ENCODE data around the gene BICRA.
A peak's percentile ranks its signal among the peaks of the same experiment; 100 is the strongest.

The BICRA gene

GRCh38 chr19:47572635-47573034 is 36.3 kb upstream of the BICRA start:
- ATAC-seq, result no peak
- TF ChIP-seq GLIS3 (CRISPR knock-in tag; IDR thresholded peaks at IDR 0.05) (no peak), ZNF565 (CRISPR knock-in tag; conservative IDR thresholded peaks at IDR 0.05; ENCODE audit: low read depth) (no peak)

- TF ChIP-seq TOX (CRISPR knock-in tag; IDR thresholded peaks at IDR 0.05; ENCODE audit: borderline replicate concordance) (no peak), ESRRG (CRISPR knock-in tag; IDR thresholded peaks at IDR 0.05) (no peak), TCF4 (CRISPR knock-in tag; IDR thresholded peaks at IDR 0.05; ENCODE audit: borderline replicate concordance) (no peak), SNAI2 (CRISPR knock-in tag; IDR thresholded peaks at IDR 0.05) (no peak), ARNTL (CRISPR knock-in tag; IDR thresholded peaks at IDR 0.05; ENCODE audit: borderline replicate concordance, low read depth) (no peak), ISL1 (CRISPR knock-in tag; IDR thresholded peaks at IDR 0.05) (no peak), ZFP3 (CRISPR knock-in tag; IDR thresholded peaks at IDR 0.05) (no peak), PATZ1 (CRISPR knock-in tag; IDR thresholded peaks at IDR 0.05; ENCODE audit: borderline replicate concordance) (no peak), CSRNP3 (CRISPR knock-in tag; IDR thresholded peaks at IDR 0.05) (no peak), ZNF70 (CRISPR knock-in tag; IDR thresholded peaks at IDR 0.05) (no peak), OSR1 (CRISPR knock-in tag; IDR thresholded peaks at IDR 0.05) (no peak), CSDC2 (CRISPR knock-in tag; IDR thresholded peaks at IDR 0.05) (no peak), GLIS3 (CRISPR knock-in tag; IDR thresholded peaks at IDR 0.05) (no peak), ZC3H10 (CRISPR knock-in tag; IDR thresholded peaks at IDR 0.05) (no peak)
- TF ChIP-seq, protein P1, sequence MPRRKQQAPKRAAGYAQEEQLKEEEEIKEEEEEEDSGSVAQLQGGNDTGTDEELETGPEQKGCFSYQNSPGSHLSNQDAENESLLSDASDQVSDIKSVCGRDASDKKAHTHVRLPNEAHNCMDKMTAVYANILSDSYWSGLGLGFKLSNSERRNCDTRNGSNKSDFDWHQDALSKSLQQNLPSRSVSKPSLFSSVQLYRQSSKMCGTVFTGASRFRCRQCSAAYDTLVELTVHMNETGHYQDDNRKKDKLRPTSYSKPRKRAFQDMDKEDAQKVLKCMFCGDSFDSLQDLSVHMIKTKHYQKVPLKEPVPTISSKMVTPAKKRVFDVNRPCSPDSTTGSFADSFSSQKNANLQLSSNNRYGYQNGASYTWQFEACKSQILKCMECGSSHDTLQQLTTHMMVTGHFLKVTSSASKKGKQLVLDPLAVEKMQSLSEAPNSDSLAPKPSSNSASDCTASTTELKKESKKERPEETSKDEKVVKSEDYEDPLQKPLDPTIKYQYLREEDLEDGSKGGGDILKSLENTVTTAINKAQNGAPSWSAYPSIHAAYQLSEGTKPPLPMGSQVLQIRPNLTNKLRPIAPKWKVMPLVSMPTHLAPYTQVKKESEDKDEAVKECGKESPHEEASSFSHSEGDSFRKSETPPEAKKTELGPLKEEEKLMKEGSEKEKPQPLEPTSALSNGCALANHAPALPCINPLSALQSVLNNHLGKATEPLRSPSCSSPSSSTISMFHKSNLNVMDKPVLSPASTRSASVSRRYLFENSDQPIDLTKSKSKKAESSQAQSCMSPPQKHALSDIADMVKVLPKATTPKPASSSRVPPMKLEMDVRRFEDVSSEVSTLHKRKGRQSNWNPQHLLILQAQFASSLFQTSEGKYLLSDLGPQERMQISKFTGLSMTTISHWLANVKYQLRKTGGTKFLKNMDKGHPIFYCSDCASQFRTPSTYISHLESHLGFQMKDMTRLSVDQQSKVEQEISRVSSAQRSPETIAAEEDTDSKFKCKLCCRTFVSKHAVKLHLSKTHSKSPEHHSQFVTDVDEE (CRISPR knock-in tag; IDR thresholded peaks at IDR 0.05), result no peak
- TF ChIP-seq, protein P2, sequence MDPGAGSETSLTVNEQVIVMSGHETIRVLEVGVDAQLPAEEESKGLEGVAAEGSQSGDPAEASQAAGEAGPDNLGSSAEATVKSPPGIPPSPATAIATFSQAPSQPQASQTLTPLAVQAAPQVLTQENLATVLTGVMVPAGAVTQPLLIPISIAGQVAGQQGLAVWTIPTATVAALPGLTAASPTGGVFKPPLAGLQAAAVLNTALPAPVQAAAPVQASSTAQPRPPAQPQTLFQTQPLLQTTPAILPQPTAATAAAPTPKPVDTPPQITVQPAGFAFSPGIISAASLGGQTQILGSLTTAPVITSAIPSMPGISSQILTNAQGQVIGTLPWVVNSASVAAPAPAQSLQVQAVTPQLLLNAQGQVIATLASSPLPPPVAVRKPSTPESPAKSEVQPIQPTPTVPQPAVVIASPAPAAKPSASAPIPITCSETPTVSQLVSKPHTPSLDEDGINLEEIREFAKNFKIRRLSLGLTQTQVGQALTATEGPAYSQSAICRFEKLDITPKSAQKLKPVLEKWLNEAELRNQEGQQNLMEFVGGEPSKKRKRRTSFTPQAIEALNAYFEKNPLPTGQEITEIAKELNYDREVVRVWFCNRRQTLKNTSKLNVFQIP (CRISPR knock-in tag; IDR thresholded peaks at IDR 0.05; ENCODE audit: borderline replicate concordance, low read depth), result no peak
- ATAC-seq, result no peak; the same call in 2 of the 3 replicates
Measured at GRCh38 chr19:47573071-47574026, 35.6 kb upstream of the BICRA start, which contains the start of gene ZNF541. Gene ZNF541, minus strand, starts transcription at chr19:47573148. Its CDS starts 17,292 bp downstream, at chr19:47555856.

- TF ChIP-seq ZNF70 (CRISPR knock-in tag; IDR thresholded peaks at IDR 0.05) (no peak), ZNF8 (CRISPR knock-in tag; IDR thresholded peaks at IDR 0.05) (peak; percentile 84)
- ATAC-seq, result no peak
Measured at GRCh38 chr19:47580397-47580796, 28.5 kb upstream of the BICRA start.

- ATAC-seq, result no peak
- TF ChIP-seq ZC3H10 (CRISPR knock-in tag; IDR thresholded peaks at IDR 0.05) (no peak), PATZ1 (CRISPR knock-in tag; IDR thresholded peaks at IDR 0.05; ENCODE audit: borderline replicate concordance) (no peak), TCF4 (CRISPR knock-in tag; IDR thresholded peaks at IDR 0.05; ENCODE audit: borderline replicate concordance) (no peak), ISL1 (CRISPR knock-in tag; IDR thresholded peaks at IDR 0.05) (no peak), ESRRG (CRISPR knock-in tag; IDR thresholded peaks at IDR 0.05) (no peak), ZNF565 (CRISPR knock-in tag; conservative IDR thresholded peaks at IDR 0.05; ENCODE audit: low read depth) (no peak), ARNTL (CRISPR knock-in tag; IDR thresholded peaks at IDR 0.05; ENCODE audit: borderline replicate concordance, low read depth) (no peak)
- TF ChIP-seq, protein P2 (CRISPR knock-in tag; IDR thresholded peaks at IDR 0.05; ENCODE audit: borderline replicate concordance, low read depth), result no peak
Measured at GRCh38 chr19:47581605-47582319, 27.2 kb upstream of the BICRA start.

Measured in SK-N-SH treated with all-trans-retinoic acid at 6 μM for 48 hours (cell line).